GM12874 (cell line): Measurements from ENCODE around the gene TM9SF2.
A peak's percentile ranks its signal among the peaks of the same experiment; 100 is the strongest.

Source experiments
- TF ChIP-seq, protein P1 (sequence below): IDR thresholded peaks from 2 replicates; pipeline ENCODE4 v1.5.1; 2011; ENCODE audit warnings: low read depth, mild to moderate bottlenecking, control low read depth, low read length, moderate library complexity; ENCODE audit not compliant: insufficient read depth

TM9SF2 gene

DNA sequence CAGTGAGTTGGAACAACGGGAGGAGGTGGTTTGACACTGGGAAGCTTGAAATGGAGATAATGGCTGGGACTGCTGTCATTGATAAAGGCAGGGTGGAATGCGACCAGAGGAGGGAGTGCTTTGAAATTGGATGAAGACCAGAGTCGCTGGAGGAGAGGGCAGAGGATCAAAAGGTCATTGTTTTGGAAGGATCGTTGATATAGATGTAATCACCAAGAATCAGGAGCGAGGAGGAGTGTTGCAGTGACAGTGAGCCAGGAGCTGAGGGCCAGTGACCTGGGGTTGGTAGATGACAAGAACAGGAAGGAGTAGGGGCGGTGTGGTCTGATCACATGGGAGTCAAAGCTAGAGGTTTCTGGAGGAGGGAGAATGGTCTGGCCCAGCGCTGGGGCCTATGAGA, 25.3 kb downstream of the TM9SF2 start:
- TF ChIP-seq, protein P1, sequence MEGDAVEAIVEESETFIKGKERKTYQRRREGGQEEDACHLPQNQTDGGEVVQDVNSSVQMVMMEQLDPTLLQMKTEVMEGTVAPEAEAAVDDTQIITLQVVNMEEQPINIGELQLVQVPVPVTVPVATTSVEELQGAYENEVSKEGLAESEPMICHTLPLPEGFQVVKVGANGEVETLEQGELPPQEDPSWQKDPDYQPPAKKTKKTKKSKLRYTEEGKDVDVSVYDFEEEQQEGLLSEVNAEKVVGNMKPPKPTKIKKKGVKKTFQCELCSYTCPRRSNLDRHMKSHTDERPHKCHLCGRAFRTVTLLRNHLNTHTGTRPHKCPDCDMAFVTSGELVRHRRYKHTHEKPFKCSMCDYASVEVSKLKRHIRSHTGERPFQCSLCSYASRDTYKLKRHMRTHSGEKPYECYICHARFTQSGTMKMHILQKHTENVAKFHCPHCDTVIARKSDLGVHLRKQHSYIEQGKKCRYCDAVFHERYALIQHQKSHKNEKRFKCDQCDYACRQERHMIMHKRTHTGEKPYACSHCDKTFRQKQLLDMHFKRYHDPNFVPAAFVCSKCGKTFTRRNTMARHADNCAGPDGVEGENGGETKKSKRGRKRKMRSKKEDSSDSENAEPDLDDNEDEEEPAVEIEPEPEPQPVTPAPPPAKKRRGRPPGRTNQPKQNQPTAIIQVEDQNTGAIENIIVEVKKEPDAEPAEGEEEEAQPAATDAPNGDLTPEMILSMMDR = no peak

DNA sequence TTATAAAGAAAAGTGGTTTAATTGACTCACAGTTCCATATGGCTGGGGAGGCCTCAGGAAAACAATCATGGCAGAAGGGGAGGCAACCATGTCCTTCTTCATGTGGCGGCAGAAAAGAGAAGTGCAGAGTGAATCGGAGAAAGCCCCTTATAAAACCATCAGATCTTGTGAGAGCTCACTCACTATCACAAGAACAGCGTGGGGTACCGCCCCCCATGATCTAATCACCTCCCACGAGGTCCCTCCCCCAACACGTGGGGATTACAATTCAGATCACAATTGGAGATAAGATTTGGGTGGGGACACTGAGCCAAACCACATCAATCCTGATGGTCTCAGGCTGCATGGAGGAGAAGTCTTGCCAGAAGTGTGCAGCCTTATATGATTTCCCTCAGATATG, 26.0 kb downstream of the TM9SF2 start:
- TF ChIP-seq, protein P1 = no peak

DNA sequence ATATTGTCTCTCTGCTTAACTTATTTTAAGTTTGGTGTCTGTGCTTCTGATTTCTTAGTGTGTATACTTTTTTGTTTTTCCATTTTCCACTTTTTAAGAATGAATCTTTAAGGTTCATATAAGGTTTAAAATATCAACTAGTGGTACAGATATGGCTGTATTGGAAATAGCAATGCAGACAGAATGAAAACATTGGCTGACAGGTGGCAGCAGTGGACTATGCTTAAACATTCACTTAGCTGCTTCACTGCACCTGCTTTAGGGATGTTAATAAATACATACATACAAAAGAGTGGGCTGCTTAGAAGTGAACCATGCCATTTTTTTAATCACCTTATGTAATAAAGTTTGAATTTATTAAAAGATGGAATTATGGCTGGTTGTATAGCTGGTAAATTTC, 27.3 kb downstream of the TM9SF2 start:
- TF ChIP-seq, protein P1 = 0 out of 2 replicates have a peak, but pooled peaks have one; percentile 14

DNA sequence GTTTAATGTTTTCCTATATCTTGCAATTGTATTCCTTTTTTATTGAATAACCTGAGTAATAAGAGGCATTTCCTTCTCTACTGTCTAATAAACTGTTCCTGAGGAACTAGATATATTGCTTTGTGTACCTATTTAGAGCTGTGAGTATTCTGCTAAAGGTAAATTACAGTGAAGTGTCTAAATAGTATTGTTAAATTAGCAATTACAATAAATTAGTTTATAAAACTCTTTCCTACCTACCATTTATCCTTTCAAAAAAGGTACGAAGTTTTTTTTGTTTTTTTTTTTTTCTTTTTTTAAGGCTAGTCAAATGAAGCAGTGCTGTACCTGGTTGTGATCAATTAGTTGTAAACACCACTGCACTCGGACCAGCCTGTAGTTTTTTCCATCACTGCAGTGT, 34.8 kb downstream of the TM9SF2 start:
- TF ChIP-seq, protein P1 = no peak

DNA sequence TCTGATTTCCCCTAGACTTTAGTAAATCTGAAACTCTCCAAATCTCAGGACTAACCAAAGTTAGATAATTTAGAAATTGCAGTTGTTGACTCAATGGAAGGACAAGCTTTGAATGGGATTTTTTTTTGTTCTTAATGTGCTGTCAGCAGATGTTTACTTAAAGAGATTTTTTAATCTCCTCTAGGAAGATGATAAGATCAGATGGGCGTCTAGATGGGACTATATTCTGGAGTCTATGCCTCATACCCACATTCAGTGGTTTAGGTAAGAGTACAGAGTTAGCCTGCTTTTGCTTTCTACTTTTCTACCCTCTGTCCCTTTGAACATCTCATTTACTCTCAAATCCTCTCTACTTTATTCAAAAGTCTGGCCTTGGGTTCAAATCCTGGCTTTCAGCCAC, 39.3 kb downstream of the TM9SF2 start:
- TF ChIP-seq, protein P1 = no peak

DNA sequence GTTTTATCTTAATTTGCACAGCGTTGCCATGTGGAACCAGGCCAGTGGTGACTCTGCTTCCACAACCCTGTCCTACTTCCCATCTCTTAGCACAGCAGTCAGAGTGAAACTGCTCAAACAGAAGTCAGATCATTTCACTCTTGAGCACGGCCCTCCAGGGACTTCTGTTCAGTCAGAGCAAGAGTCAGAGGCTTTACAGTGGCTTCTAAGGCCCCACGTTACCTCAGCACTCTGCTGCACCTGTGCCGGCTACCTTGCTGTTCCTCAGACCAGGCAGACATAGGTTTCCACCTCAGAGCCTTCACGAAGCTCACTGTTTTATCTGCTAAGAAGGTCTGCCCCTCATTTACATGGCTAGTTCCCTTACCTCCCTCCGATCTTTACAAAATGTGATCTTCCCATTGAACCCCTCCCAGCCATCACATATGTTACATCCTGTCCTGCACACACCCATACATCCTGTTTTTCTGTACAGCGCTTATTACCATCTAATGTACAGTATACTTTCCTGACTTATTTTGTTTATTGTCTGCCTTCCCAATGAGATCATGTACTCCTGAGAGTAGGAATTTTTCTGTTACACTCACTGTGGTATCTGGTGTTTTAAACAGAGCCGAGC, 41.6 kb downstream of the TM9SF2 start:
- TF ChIP-seq, protein P1 = no peak

DNA sequence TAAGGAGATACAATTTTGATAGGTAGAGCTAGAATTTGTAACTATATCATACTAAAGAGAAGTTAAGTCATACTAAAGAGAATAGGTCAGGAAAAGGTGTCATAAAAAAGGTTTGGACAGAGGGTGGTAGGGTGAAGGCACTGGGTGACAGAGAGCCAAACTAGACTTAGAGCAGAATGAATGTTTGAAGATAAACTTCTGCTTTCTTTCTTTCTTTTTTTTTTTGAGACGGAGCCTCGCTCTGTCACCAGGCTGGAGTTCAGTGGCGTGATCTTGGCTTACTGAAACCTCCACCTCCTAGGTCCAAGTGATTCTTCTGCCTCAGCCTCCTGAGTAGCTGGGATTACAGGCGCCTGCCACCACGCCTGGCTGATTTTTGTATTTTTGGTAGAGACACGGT, 44.1 kb downstream of the TM9SF2 start:
- TF ChIP-seq, protein P1 = no peak
